Activated CD4-positive, alpha-beta T cell treated with anti-CD3 and anti-CD28 coated beads, Interleukin-10, Interleukin-2, amounts not matched to agents 100 ng/mL and 50 ng/mL, durations not matched to agents 16 hours and 8 hours (primary cell): ENCODE data around the gene UNC93B1.

Experiments used
- DNase-seq: peaks from one replicate; pipeline ENCODE4 v3.0.0-alpha.2; 2020

The UNC93B1 gene

GRCh38 chr11:68020575-68020974 lies 16.7 kb upstream of the UNC93B1 start:
- no peak for DNase-seq

GRCh38 chr11:68019486-68019885 lies 15.6 kb upstream of the UNC93B1 start:
- DNase-seq: no peak

- no peak for DNase-seq
Measured at GRCh38 chr11:68018730-68019190, 14.9 kb upstream of the UNC93B1 start.

- no peak for DNase-seq
Measured at GRCh38 chr11:68017980-68018729, 14.3 kb upstream of the UNC93B1 start.

DNA sequence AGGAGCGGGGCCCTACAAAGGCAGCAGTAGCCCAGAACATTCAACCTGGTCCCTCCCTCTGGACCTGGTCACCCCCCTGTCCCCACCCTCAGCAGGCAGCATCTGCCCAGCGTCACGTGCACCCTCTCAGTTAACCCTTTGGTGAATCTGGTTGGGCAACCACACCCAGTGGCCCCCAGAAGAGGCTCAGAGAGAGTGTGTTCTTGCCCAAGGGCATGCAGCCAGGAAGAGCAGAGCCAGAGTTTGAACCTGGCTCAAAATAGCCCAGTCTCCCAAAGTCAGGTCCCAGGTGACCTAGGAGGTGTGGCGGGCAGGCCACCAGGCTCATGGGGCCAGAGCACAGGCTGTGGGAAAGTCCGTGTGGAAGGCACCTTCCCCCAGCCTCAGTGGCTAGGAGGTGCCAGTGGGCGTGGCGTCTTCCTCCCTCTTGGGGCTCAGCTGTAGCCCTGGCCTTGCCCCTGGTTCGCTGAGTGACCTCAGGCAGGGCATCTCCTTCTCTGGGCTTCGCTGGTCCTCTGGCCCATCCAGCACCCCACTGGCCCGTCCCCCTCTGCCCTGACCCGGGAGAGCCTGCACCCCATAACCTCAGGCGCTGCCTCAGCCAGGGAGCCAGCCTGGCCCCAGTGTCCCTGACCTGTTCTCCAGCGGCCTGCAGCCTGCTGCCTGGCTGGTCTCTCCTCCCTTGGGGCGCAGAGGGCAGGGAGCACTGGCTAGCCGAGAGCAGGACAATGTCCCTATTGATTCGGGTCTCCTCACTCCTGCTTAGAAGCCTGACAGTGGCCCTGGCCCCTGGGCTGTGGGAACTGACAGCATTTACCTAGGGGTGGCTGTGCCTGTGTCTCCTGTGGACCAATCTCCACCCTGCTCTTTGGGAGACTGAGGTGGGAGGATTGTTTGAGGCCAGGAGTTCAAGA lies 13.3 kb upstream of the UNC93B1 start:
- DNase-seq: no peak

- DNase-seq: no peak
Measured at GRCh38 chr11:68016161-68016903, 12.4 kb upstream of the UNC93B1 start.

DNA sequence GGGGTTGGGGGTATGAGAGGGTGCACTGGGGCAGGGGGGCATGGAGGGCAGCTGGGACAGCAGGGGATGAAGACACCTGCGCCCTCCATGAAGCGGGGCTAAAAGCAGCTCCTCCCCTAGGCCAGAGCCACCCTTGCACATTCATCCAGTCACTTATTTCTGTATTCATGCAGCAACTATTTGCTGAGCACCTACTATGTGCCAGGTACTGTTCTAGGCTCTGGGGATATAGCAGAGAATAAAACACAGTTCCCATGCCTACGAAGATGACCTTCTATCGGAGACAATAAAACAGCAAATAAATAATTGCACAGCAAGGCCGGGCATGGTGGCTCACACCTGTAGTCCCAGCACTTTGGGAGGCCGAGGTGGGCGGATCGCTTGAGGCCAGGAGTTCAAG lies 11.6 kb upstream of the UNC93B1 start:
- DNase-seq: no peak

DNA sequence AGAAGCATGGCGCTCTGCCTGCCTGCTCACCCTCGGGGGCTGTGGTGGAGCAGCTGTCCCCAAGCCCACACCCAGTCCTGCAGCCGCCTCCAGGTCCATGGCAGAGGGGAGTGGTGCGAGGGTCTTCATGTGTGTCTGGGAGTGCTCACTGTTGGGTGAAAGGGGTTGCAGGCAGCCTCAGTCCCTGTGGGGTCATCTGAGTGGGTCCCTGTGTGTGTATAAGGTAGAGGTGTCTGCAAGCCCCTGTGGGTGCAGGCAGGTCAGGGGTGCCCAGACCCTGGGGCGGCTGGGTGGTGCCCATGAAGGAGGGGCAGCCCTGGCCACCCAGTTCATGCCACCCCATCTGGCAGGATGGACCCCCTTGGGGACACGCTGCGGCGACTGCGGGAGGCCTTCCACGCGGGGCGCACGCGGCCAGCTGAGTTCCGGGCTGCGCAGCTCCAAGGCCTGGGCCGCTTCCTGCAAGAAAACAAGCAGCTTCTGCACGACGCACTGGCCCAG lies 11.1 kb upstream of the UNC93B1 start:
- no peak for DNase-seq

DNA sequence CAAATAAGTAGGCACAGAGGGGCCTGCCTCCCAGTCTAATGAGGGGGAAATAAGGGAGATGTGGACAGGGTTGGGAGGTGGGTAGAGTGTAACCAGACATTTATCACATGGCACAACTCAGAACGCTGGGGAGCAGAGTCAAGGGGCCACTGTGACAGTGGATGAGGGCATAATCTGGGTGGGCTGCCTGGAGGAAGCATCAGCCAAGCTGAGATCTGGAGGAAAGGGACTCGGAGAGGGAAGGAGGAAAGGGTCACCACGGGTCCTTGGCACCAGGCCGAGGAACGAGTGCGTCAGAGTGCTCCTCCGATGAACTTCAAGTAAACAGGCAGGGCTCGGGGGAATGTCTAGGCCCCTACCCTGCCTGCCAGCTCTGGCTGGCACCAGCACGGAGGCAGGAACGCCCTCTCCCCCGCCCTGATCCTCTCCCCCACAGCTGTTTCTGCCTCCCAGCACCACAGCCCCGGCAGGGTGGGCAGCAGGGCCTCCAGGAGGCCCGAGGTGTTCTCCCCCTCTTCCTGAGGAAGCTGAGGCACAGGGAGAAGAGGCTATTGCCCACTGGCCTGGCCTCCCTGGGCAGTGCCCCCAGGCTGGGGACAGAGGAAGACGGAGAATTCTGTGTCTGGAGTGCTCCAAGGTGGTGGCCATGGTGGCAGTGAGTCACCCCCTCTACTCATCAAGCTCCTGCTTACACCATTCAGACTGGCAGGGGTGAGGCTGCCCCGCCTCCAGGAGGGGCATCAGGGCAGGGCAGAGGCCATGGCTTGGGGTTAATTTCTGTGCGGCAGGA lies 10.5 kb upstream of the UNC93B1 start:
- no peak for DNase-seq

DNA sequence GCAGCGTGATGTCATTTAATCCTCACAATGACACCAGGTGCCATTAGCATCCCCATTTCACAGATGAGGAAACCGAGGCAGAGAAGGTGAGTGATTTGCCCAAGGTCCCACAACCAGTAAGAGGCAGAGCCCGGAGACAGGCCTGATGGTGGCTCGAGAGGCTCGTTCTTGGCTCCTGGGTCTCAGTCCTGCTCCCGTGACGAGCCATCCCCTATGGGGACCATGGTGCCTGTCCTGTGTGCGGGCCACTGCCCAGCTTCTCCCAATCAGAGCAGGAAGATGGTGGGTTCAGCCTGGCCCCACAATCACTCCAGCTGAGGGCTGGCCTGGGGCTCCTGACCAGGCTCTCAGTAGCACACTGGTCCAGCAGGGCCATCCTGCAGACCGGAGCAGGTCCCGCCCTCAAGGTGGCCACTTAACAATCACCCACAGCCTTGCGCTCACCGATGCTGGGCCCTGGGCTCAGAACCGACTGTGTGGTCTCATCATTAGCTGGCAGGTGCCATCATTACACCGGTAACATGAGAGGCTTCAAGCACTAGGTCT lies 9.8 kb upstream of the UNC93B1 start:
- DNase-seq: no peak

DNA sequence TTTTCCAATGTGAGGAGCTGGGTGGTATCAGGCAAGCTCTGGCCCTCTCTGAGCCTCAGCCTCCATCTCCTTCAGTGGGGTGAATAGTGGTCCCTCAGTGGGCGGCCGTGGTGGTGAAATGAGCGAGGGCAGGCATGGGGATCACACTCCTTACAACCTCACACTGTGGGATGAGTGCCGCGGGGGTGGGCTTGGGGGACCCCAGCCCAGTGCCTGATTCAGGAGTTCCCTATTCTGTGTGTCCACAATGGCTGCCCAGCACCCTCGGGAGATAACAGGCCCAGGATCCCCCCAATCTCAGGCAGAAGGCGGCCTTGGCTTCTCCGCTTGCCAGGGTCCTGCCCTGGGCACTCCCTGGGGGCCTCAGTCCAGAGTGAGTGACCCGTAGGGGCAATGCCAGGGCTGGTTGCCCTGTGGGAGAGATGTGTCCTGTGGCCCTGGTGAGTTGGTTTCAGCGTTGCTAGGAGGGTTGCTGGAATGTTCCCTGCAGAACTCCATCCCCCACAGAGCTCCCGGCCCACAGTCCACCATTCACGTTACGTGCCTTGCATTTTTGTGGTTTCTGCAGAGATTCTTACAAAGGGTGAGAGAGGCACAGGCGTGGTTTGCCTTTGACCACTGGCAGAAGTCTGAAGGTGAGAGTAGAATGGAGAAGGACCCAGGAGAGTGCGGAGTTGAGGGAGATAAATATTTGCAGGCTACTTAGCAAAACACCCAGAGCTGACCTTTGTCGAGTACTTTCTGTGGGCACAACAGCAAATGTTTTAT lies 9.1 kb upstream of the UNC93B1 start:
- no peak for DNase-seq

GRCh38 chr11:68012044-68012842 lies 8.3 kb upstream of the UNC93B1 start:
- DNase-seq: no peak

GRCh38 chr11:68011051-68011943 lies 7.4 kb upstream of the UNC93B1 start:
- no peak for DNase-seq

DNA sequence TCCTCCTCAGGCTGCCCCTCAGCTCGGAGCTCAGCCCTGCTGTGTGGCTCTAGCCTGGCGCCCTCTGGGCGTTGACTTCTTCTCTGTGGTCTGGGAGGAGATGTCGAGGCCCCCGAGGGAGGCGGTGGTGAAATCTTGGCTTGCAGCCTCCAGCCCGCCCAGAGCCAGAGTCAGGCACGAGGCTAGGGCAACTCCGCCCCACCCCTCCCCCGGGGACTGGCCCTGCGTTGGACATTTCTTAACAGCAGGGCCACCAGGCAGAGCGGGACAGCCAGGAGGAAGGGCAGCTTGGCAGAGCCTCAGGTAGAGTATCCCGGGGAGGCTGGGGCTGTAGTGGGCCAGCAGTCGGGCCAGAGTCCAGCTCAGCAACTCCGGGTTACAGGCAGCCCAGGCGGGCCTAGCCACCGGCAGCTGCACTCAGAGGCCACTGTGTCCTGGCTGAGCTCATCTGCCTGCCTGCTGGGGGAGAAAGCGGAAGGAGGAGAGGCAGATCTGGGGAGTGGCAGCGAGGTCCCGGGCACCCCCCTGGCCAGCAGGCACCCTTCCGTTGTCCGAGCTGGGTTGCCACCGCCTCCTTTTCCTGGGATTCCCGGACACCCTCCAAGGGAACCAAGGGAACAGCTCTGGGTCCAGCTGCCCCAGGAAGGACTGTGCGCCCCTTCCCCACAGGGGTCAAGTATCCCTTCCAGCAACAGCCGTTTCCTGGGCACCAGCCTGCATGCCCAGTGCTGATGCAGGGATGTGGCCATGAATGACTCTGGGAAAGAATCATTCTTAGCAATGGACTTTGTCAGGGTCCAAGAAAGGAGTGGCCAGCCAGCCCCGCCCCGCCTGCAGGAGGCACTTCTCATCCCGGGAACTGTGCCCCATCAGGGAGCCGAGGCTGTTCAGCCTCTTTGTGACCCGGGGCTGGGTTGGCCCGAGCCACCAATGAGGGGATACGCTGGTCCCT lies 6.5 kb upstream of the UNC93B1 start, which contains the start of gene ALDH3B1:
Gene ALDH3B1, plus strand, starts transcription at position 238 of the 952 bp plus-strand sequence. CDS start 4,971 bp downstream, outside the sequence.
- DNase-seq: no peak

DNA sequence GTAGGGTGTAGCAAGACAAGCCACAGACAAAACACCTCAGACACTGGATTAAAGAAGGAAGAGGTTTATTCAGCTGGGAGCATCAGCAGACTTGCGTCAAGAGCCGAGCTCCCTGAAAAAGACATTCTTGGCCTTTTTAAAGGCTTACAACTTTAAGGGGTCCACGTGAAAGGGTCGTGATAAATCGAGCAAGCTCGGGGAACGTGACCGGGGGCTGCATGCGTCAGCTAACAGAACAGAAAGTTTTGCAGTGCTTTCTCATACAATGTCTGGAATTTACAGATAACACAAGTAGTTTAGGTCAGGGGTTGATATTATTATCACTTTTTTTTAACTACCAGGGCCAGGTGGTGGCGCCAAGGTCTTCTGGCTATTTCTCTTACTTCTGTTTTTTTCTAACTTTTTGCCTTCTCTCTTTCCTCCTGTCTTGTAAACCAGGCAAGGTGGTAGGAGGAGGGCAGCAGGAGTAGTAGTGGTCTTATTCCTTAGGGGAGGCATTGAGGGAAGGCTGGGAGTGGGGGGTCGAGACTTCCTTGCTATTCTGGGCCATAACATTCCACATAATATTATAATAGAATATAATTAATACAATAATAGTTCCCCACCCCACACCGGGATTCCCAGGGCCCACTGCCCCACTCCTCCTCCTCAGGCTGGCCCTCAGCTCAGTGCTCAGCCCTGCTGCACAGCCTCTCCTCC lies 5.6 kb upstream of the UNC93B1 start:
- no peak for DNase-seq

DNA sequence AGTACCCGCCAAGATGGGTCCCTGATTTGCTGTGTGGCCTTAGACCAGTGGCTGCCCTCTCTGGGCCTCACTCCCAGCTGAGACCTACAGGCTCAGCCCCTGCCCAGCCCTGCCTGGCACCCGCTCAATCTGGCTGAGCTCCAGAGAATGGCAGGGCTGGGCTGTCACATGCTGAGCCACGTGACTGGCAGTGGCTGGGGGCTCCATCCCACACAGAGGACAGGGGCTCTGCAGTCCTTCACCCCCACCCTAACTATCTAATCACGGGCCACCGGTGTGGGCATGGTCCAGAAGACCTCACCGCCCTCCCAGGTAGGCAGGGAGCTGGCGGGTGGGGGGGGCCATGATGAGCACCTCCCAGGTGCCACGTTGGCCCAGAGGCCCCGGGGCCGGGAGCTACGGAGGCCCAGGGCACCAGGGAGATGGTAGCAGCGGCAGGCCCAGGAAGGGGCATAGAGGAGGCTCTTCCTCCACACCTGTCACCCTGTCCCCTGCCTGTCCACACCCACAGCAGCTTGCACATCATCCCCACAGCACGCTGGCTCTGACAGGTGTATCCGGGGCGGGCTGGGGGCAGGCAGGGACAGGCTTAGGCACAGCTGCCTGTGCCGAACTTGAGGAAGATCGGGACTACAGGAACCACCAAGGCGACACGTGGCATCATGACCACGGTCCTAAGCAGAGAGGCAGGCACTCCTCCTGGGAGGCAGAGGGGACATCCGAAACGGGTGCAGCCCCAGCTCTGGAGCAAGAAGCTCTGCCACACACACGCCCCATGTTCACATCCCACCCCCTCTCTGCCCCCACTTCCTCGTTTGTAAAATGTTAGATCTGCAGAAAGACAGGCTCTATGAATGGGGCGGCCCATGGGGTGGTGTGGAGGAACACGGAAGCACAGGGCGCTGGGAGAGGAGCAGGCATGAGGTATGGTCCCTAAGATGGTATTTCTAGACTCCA lies 4.8 kb upstream of the UNC93B1 start:
- no peak for DNase-seq
